Fibroblast of lung (primary cell): Measurements from ENCODE around the gene S100A5. TPM values are rescaled to one million over a fixed set of nuclear protein-coding genes. Genes with fewer than 3 reads are reported as not detected.

ENCODE experiments used
- DNase-seq, 2 donors: peaks; one replicate each; pipeline versions ENCODE4 v3.0.0 to v3.0.0-alpha.2; 2010; ENCODE audit warnings: low read depth in 2 of 2
- H2AFZ ChIP-seq: 2 replicates; pipeline ENCODE4 v1.5.1; 2012; ENCODE audit warnings: low read length, control low read depth, inconsistent platforms
- H3K27ac ChIP-seq: 2 replicates; pipeline ENCODE4 v1.5.1; 2011; ENCODE audit warnings: low read length, control low read depth; ENCODE audit not compliant: insufficient read depth
- H3K27me3 ChIP-seq: 2 replicates; pipeline ENCODE4 v1.5.1; 2011; ENCODE audit warnings: mild to moderate bottlenecking, low read length; ENCODE audit not compliant: control insufficient read depth, insufficient read depth
- H3K36me3 ChIP-seq: 2 replicates; pipeline ENCODE4 v1.5.1; 2011; ENCODE audit warnings: low read length; ENCODE audit not compliant: control insufficient read depth, insufficient read depth
- H3K4me1 ChIP-seq: 2 replicates; pipeline ENCODE4 v1.5.1; 2011; ENCODE audit warnings: low read length; ENCODE audit not compliant: control insufficient read depth, insufficient read depth; ENCODE audit errors: extremely low read depth
- H3K4me2 ChIP-seq: 2 replicates; pipeline ENCODE4 v1.5.1; 2011; ENCODE audit warnings: low read length, control low read depth; ENCODE audit not compliant: insufficient read depth; ENCODE audit errors: extremely low read depth
- H3K4me3 ChIP-seq, 4 experiments: fragments of 200-600 bp in 1 of 4; sonication (generic) in 1 of 4; replicated peaks in 1 of 4; 2 replicates each; pipeline ENCODE4 v1.5.1; 2011 to 2016; ENCODE audit warnings: low read length in 4 of 4, low read depth in 3 of 4, mild to moderate bottlenecking in 3 of 4, control low read depth in 2 of 4, inconsistent platforms in 1 of 4, mixed read lengths in 1 of 4; ENCODE audit not compliant: insufficient read depth in 1 of 4; ENCODE audit errors: control extremely low read depth in 1 of 4
- H3K79me2 ChIP-seq: 2 replicates; pipeline ENCODE4 v1.5.1; 2012; ENCODE audit warnings: mild to moderate bottlenecking, low read length, inconsistent platforms; ENCODE audit not compliant: control insufficient read depth, insufficient read depth
- H3K9ac ChIP-seq: 2 replicates; pipeline ENCODE4 v1.5.1; 2011; ENCODE audit warnings: mild to moderate bottlenecking, low read length, control low read depth; ENCODE audit not compliant: insufficient read depth
- H3K9me3 ChIP-seq: 2 replicates; pipeline ENCODE4 v1.5.1; 2012; ENCODE audit warnings: low read depth, low read length; ENCODE audit not compliant: control insufficient read depth, insufficient read depth
- H4K20me1 ChIP-seq: 2 replicates; pipeline ENCODE4 v1.5.1; 2011; ENCODE audit warnings: low read length; ENCODE audit not compliant: control insufficient read depth, insufficient read depth; ENCODE audit errors: extremely low read depth
- CTCF ChIP-seq, 2 donors: IDR thresholded peaks in 1 of 2; conservative IDR thresholded peaks in 1 of 2; 1 replicate in 1 of 2; 2 replicates in 1 of 2; pipeline ENCODE4 v1.5.1; 2011 to 2012; ENCODE audit warnings: low read length in 2 of 2, control low read depth in 1 of 2, inconsistent platforms in 1 of 2, low read depth in 1 of 2, mild to moderate bottlenecking in 1 of 2
- EZH2 ChIP-seq: IDR thresholded peaks from 2 replicates; pipeline ENCODE4 v1.5.1; 2012; ENCODE audit warnings: low read length, control low read depth, mild to moderate bottlenecking; ENCODE audit errors: missing control alignments
- polyA plus RNA-seq, 2 donors: library from polyadenylated mRNA; depleted of rRNA in 1 of 2; stranded (reverse) in 1 of 2; unstranded in 1 of 2; fragments of >200 nt; gene quantifications; 2 replicates each; pipeline ENCODE4 v1.2.1, GENCODE V29; 2011 to 2012; ENCODE audit warnings: missing spikeins in 1 of 2
- total RNA-seq: library from RNA; depleted of rRNA; stranded (reverse); fragments of >200 nt; gene quantifications from 2 replicates; pipeline ENCODE4 v1.2.1, GENCODE V29; 2014

The S100A5 gene
- total and polyA plus RNA-seq, 2 donors (not counting 1 experiment from before 2014, with no cell fraction given): 0.20 TPM; not detected in 1

DNA sequence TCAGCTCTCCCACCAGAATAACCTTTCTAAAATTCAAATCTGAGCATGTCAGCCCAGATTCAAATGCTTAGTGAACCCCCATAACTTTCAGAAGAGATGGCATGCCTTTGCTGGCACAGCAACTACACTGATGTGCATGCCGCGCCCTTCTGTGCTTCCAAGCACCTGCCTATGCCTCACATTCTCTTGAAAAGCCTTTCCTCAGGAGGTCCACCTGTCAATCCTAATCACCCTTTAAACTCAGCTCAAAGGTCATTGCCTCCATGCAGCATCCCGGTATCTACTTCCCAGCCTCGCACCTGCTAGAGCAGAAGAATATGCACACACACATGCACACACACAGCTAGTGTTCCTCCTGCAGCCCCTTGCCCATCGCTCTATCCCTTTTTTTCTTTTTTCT lies 30.1 kb upstream of the S100A5 start:
- H3K4me1 ChIP-seq: peaks cover 33% of the 10 kb centered on the region
- H3K4me2 ChIP-seq: no peak overlapping the region
- no peaks in the 10 kb centered on the region for H3K27me3 ChIP-seq

DNA sequence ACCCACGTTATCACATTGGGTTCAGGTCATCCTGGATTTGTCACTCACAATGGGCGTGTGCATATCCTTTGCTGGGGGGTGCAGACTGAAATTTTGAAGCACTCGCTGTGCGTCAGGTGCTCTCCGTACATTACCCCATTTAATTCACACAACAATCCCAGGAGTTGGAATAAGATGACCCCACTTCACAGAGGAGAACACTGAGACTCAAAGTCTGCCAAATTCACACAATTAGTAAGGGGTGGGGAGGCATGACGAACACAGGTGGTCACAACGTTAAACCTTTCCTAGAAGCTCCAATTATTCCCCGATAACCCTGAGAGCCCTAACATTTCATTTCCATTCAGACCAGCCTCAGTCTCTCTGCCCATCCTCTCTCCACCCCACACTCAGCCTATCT lies 28.7 kb upstream of the S100A5 start:
- H2AFZ ChIP-seq: no peak overlapping the region
- H3K36me3 ChIP-seq: no peaks in the 10 kb centered on the region
- no peak overlapping the region for H3K27ac ChIP-seq
- no peak overlapping the region for H3K9ac ChIP-seq
- H3K4me3 ChIP-seq: no peak overlapping the region
- no peak for DNase-seq
- H3K4me1 ChIP-seq: peaks cover 41% of the 10 kb centered on the region
- H3K79me2 ChIP-seq: no peaks in the 10 kb centered on the region
- no peaks in the 10 kb centered on the region for H4K20me1 ChIP-seq
- no peak for TF ChIP-seq EZH2
- TF ChIP-seq CTCF (conservative IDR thresholded peaks at IDR 0.05 in 1 of 2, IDR thresholded peaks at IDR 0.05 in 1 of 2; ENCODE audit: low read depth in 1 of 2, low read length in 2 of 2): no peak
- H3K27me3 ChIP-seq: no peaks in the 10 kb centered on the region
- H3K4me2 ChIP-seq: no peak overlapping the region
- H3K9me3 ChIP-seq: no peaks in the 10 kb centered on the region

More for the DNA sequence above, 30.1 kb upstream of the S100A5 start:
- H3K9me3 ChIP-seq: no peaks in the 10 kb centered on the region
- H3K27ac ChIP-seq: no peak overlapping the region
- H3K4me3 ChIP-seq: no peak overlapping the region
- no peaks in the 10 kb centered on the region for H3K36me3 ChIP-seq
- no peaks in the 10 kb centered on the region for H3K79me2 ChIP-seq
- no peak for DNase-seq
- no peak overlapping the region for H2AFZ ChIP-seq
- no peaks in the 10 kb centered on the region for H4K20me1 ChIP-seq
- H3K9ac ChIP-seq: no peak overlapping the region
- TF ChIP-seq EZH2: no peak
- no peak for TF ChIP-seq CTCF (conservative IDR thresholded peaks at IDR 0.05 in 1 of 2, IDR thresholded peaks at IDR 0.05 in 1 of 2; ENCODE audit: low read depth in 1 of 2, low read length in 2 of 2)

GRCh38 chr1:153568367-153569099 lies 27.8 kb upstream of the S100A5 start:
- DNase-seq: peak; percentile 81 to 83
- H3K9ac ChIP-seq: no peak overlapping the region
- no peaks in the 10 kb centered on the region for H3K36me3 ChIP-seq
- H2AFZ ChIP-seq: peak overlapping the region; percentile 96
- no peak for TF ChIP-seq EZH2
- peak; percentile 95 to 97 for TF ChIP-seq CTCF (conservative IDR thresholded peaks at IDR 0.05 in 1 of 2, IDR thresholded peaks at IDR 0.05 in 1 of 2; ENCODE audit: low read depth in 1 of 2, low read length in 2 of 2)
- peaks cover 41% of the 10 kb centered on the region for H3K4me1 ChIP-seq
- H3K27me3 ChIP-seq: no peaks in the 10 kb centered on the region
- H3K4me2 ChIP-seq: peak overlapping the region; percentile 75
- no peaks in the 10 kb centered on the region for H4K20me1 ChIP-seq
- no peaks in the 10 kb centered on the region for H3K79me2 ChIP-seq
- no peaks in the 10 kb centered on the region for H3K9me3 ChIP-seq
- H3K27ac ChIP-seq: peak overlapping the region; percentile 100
- peak overlapping the region in 1 of 4 experiments; percentile 2 for H3K4me3 ChIP-seq
